ENCODE results near the gene FCRL4. TPM values are rescaled to one million over a fixed set of nuclear protein-coding genes. Genes with fewer than 3 reads are reported as not detected.

The FCRL4 gene
- polyA plus RNA-seq (2013, experiment 1 of 2) = not detected
- polyA plus RNA-seq (2013, experiment 2 of 2) = not detected

- no peak within 1 kb of the TSS for H3K9ac ChIP-seq (ENCODE audit: low read depth, low read length)
- H3K27ac ChIP-seq (ENCODE audit: low read depth, low read length) = no peak within 1 kb of the TSS
- no peaks in the 10 kb centered on the region for H3K4me1 ChIP-seq (ENCODE audit: insufficient read depth, low read length)
- H3K4me3 ChIP-seq (ENCODE audit: low read length) = no peak within 1 kb of the TSS
- H3K9me3 ChIP-seq (ENCODE audit: insufficient read depth, low read depth, low read length) = no peaks in the 10 kb centered on the region
- 96% methylated on average over 2 of the region's 2 CpGs for WGBS
- no peaks in the 10 kb centered on the region for H3K36me3 ChIP-seq (ENCODE audit: insufficient read depth, low read length)
- no peaks in the 10 kb centered on the region for H3K27me3 ChIP-seq (ENCODE audit: insufficient read depth, low read length)
These were observed at the start of gene FCRL4 for GRCh38 chr1:157597959-157598667. Gene FCRL4, minus strand, starts transcription at chr1:157598085. Its CDS starts 141 bp downstream, at chr1:157597944.

DNA sequence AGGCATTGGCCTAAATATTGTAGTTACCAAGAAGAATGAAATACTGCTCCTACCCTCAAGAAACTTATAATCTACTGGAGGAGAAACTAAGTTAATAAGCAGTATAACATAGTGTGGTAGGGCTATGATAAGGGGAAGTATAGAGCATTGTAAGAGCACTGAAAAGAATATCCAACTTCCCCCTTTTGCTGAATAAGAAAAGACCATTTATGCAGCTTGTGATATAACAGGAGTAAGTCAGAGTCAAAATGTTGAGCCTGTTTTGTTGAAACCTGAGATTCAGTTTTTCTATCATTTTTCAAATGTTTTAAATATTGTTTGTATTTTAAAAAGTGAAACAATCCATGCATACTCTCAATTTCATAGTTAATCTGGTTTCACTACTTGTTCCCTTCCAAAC, 48.3 kb upstream of the FCRL4 start:
- no peaks in the 10 kb centered on the region for H3K27me3 ChIP-seq (ENCODE audit: insufficient read depth, low read length)
- no peaks in the 10 kb centered on the region for H3K36me3 ChIP-seq (ENCODE audit: insufficient read depth, low read length)
- H3K9ac ChIP-seq (ENCODE audit: low read depth, low read length) = no peak overlapping the region
- peaks cover 4% of the 10 kb centered on the region; the same call in 1 of the 2 replicates for H3K4me1 ChIP-seq (ENCODE audit: insufficient read depth, low read length)
- H3K4me3 ChIP-seq (ENCODE audit: low read length) = no peak overlapping the region
- H3K27ac ChIP-seq (ENCODE audit: low read depth, low read length) = no peak overlapping the region
- no peaks in the 10 kb centered on the region for H3K9me3 ChIP-seq (ENCODE audit: insufficient read depth, low read depth, low read length)

DNA sequence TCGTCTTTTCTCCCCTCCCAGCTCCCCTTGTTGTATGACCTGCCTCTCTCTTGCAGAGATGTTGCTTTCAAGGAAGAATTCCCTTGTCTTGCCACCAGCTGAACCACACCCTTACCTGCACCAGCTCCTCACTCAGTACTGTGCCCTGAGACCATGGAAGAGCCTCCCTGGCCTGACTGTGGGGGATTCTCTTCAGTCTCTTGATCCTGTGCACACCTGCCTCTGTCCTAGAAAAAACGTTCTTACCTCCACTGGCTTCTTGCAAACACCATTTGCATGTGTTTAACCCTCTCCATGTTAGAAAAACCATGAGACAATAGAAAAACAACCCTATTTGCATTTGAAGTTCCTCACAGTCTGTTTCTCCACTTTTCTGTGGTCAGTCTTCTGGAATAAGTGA, 43.3 kb upstream of the FCRL4 start:
- H3K27ac ChIP-seq (ENCODE audit: low read depth, low read length) = peak overlapping the region; percentile 48; the same call in 1 of the 2 replicates
- no peak overlapping the region; the same call in 1 of the 2 replicates for H3K4me3 ChIP-seq (ENCODE audit: low read length)

DNA sequence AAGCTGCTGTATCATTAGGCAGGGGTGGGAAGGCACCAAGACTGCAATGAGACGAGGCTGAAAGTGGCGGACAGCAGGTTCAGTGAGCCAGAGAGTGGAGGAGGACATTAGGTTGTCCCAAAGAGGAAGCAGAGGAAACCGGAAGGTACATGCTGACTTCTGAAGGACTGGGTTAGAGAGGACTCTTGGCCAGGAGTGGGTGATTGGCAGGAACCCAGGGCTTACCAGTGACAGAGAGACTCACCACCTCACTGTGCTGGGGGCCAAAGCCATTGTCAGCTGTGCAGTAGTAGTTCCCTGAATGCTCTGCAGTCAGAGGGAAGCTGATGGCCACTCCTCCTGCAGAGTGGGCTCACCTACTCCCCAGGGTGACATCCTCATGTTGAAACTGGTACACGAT, 41.9 kb upstream of the FCRL4 start:
- no peaks in the 10 kb centered on the region for H3K36me3 ChIP-seq (ENCODE audit: insufficient read depth, low read length)
- no peaks in the 10 kb centered on the region for H3K9me3 ChIP-seq (ENCODE audit: insufficient read depth, low read depth, low read length)
- H3K4me3 ChIP-seq (ENCODE audit: low read length) = no peak overlapping the region
- no peak overlapping the region for H3K27ac ChIP-seq (ENCODE audit: low read depth, low read length)
- 69% methylated on average over 4 of the region's 4 CpGs for WGBS
- peaks cover 18% of the 10 kb centered on the region for H3K4me1 ChIP-seq (ENCODE audit: insufficient read depth, low read length)
- no peaks in the 10 kb centered on the region for H3K27me3 ChIP-seq (ENCODE audit: insufficient read depth, low read length)
- H3K9ac ChIP-seq (ENCODE audit: low read depth, low read length) = no peak overlapping the region

More for the DNA sequence above, 43.3 kb upstream of the FCRL4 start:
- H3K36me3 ChIP-seq (ENCODE audit: insufficient read depth, low read length) = no peaks in the 10 kb centered on the region
- H3K4me1 ChIP-seq (ENCODE audit: insufficient read depth, low read length) = peaks cover 18% of the 10 kb centered on the region
- no peaks in the 10 kb centered on the region for H3K9me3 ChIP-seq (ENCODE audit: insufficient read depth, low read depth, low read length)
- no peak overlapping the region for H3K9ac ChIP-seq (ENCODE audit: low read depth, low read length)
- H3K27me3 ChIP-seq (ENCODE audit: insufficient read depth, low read length) = no peaks in the 10 kb centered on the region
- 38% methylated on average over 2 of the region's 2 CpGs for WGBS

- no peaks in the 10 kb centered on the region for H3K9me3 ChIP-seq (ENCODE audit: insufficient read depth, low read depth, low read length)
- H3K4me3 ChIP-seq (ENCODE audit: low read length) = no peak overlapping the region
- H3K36me3 ChIP-seq (ENCODE audit: insufficient read depth, low read length) = no peaks in the 10 kb centered on the region
- H3K27ac ChIP-seq (ENCODE audit: low read depth, low read length) = no peak overlapping the region
- no peak overlapping the region for H3K9ac ChIP-seq (ENCODE audit: low read depth, low read length)
- H3K27me3 ChIP-seq (ENCODE audit: insufficient read depth, low read length) = no peaks in the 10 kb centered on the region
- 100% methylated on average over 1 of the region's 1 CpG for WGBS
- H3K4me1 ChIP-seq (ENCODE audit: insufficient read depth, low read length) = no peaks in the 10 kb centered on the region
These were observed 30.9 kb upstream of the FCRL4 start for GRCh38 chr1:157628773-157629172.

DNA sequence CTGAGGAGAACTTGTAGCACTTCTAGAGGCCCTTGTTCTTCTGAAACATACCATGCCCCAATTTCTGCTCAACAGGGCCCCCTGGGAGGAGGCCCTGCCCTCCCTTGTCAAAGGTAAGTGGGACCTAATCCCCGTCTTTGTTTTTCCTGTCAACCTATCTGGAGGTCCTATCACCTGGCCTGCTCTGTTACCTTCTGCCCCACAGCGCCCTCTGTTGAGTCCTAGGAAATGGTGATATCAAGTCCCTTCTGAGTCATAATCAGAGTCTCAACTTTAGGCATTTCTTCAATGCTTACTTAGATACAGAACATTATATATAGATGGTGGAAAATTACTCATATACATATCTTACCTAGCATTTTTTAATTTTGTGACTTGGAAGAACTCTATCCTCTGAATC, 28.2 kb upstream of the FCRL4 start:
- Histone ChIP-seq H3K9ac (ENCODE audit: low read depth, low read length) (no peak overlapping the region), H3K27me3 (ENCODE audit: insufficient read depth, low read length) (no peaks in the 10 kb centered on the region), H3K36me3 (ENCODE audit: insufficient read depth, low read length) (no peaks in the 10 kb centered on the region), H3K27ac (ENCODE audit: low read depth, low read length) (no peak overlapping the region), H3K4me3 (ENCODE audit: low read length) (no peak overlapping the region), H3K9me3 (ENCODE audit: insufficient read depth, low read depth, low read length) (no peaks in the 10 kb centered on the region), H3K4me1 (ENCODE audit: insufficient read depth, low read length) (no peaks in the 10 kb centered on the region)
- 61% methylated on average over 2 of the region's 2 CpGs for WGBS

- no peaks in the 10 kb centered on the region for H3K4me1 ChIP-seq (ENCODE audit: insufficient read depth, low read length)
- H3K27ac ChIP-seq (ENCODE audit: low read depth, low read length) = no peak overlapping the region
- 92% methylated on average over 2 of the region's 2 CpGs for WGBS
These were observed 26.6 kb upstream of the FCRL4 start for GRCh38 chr1:157624471-157624870.

DNA sequence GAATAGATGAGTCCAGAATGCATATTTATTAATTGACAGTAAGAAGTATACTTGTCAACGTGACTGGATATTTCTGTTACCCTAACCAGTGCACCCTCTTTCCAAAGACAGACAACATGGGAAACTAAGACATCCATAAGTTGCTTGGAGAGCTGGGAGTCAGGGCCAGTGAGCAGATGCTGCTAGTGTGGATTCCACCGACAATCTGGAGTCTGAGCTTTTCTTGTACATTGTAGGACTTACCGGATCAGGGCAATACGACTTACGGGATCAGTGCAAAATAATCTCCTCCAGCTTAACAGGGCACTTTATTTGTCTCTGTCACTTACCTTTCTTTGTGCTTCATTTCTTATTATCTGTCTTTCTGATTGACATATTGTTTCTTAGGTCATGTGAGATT, 24.6 kb upstream of the FCRL4 start:
- Histone ChIP-seq H3K4me3 (ENCODE audit: low read length) (no peak overlapping the region), H3K27ac (ENCODE audit: low read depth, low read length) (no peak overlapping the region), H3K9ac (ENCODE audit: low read depth, low read length) (no peak overlapping the region), H3K36me3 (ENCODE audit: insufficient read depth, low read length) (no peaks in the 10 kb centered on the region), H3K27me3 (ENCODE audit: insufficient read depth, low read length) (no peaks in the 10 kb centered on the region), H3K4me1 (ENCODE audit: insufficient read depth, low read length) (no peaks in the 10 kb centered on the region), H3K9me3 (ENCODE audit: insufficient read depth, low read depth, low read length) (no peaks in the 10 kb centered on the region)
- 95% methylated on average over 5 of the region's 5 CpGs for WGBS

More at GRCh38 chr1:157624471-157624870, 26.6 kb upstream of the FCRL4 start:
- H3K4me3 ChIP-seq (ENCODE audit: low read length) = no peak overlapping the region
- no peaks in the 10 kb centered on the region for H3K36me3 ChIP-seq (ENCODE audit: insufficient read depth, low read length)
- no peaks in the 10 kb centered on the region for H3K27me3 ChIP-seq (ENCODE audit: insufficient read depth, low read length)
- no peaks in the 10 kb centered on the region for H3K9me3 ChIP-seq (ENCODE audit: insufficient read depth, low read depth, low read length)
- no peak overlapping the region for H3K9ac ChIP-seq (ENCODE audit: low read depth, low read length)

- H3K9ac ChIP-seq (ENCODE audit: low read depth, low read length) = no peak overlapping the region
- no peaks in the 10 kb centered on the region for H3K27me3 ChIP-seq (ENCODE audit: insufficient read depth, low read length)
- no peaks in the 10 kb centered on the region for H3K4me1 ChIP-seq (ENCODE audit: insufficient read depth, low read length)
- no peak overlapping the region for H3K27ac ChIP-seq (ENCODE audit: low read depth, low read length)
- no peaks in the 10 kb centered on the region for H3K9me3 ChIP-seq (ENCODE audit: insufficient read depth, low read depth, low read length)
- WGBS = 91% methylated on average over 3 of the region's 3 CpGs
- no peak overlapping the region for H3K4me3 ChIP-seq (ENCODE audit: low read length)
- H3K36me3 ChIP-seq (ENCODE audit: insufficient read depth, low read length) = no peaks in the 10 kb centered on the region
These were observed 20.3 kb upstream of the FCRL4 start for GRCh38 chr1:157618190-157618589.

- H3K4me3 ChIP-seq (ENCODE audit: low read length) = no peak overlapping the region
- H3K4me1 ChIP-seq (ENCODE audit: insufficient read depth, low read length) = no peaks in the 10 kb centered on the region
- H3K27ac ChIP-seq (ENCODE audit: low read depth, low read length) = no peak overlapping the region
- no peaks in the 10 kb centered on the region for H3K9me3 ChIP-seq (ENCODE audit: insufficient read depth, low read depth, low read length)
- H3K9ac ChIP-seq (ENCODE audit: low read depth, low read length) = no peak overlapping the region
- H3K27me3 ChIP-seq (ENCODE audit: insufficient read depth, low read length) = no peaks in the 10 kb centered on the region
- no peaks in the 10 kb centered on the region for H3K36me3 ChIP-seq (ENCODE audit: insufficient read depth, low read length)
- WGBS = 100% methylated on average over 1 of the region's 1 CpG
These were observed 2.4 kb upstream of the FCRL4 start for GRCh38 chr1:157600236-157600635.

DNA sequence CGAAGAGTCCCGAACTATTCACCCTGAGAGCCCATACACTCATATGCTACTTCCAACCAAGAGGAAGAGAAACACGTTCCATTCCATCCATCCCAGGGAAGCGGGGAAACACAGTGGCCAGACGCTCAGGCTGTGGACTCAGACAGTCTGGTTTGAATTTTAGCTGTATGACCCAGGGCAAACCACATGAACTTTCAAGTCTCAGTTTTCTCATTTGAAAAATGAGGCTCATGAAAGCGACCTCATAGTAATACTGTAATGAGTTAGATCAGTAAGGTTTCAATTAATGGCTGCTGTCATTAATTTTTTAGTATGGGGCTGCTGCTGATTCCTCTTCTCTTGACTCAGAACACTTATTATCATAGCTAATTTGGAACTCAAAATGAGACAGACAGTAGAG, 1.5 kb downstream of the FCRL4 start:
- no peak overlapping the region for H3K4me3 ChIP-seq (ENCODE audit: low read length)
- H3K9ac ChIP-seq (ENCODE audit: low read depth, low read length) = no peak overlapping the region
- no peak overlapping the region for H3K27ac ChIP-seq (ENCODE audit: low read depth, low read length)
- WGBS = 96% methylated on average over 6 of the region's 6 CpGs
- no peaks in the 10 kb centered on the region for H3K36me3 ChIP-seq (ENCODE audit: insufficient read depth, low read length)
- no peaks in the 10 kb centered on the region for H3K9me3 ChIP-seq (ENCODE audit: insufficient read depth, low read depth, low read length)
- no peaks in the 10 kb centered on the region for H3K4me1 ChIP-seq (ENCODE audit: insufficient read depth, low read length)
- no peaks in the 10 kb centered on the region for H3K27me3 ChIP-seq (ENCODE audit: insufficient read depth, low read length)

- Histone ChIP-seq H3K9ac (ENCODE audit: low read depth, low read length) (no peak overlapping the region), H3K27ac (ENCODE audit: low read depth, low read length) (no peak overlapping the region), H3K9me3 (ENCODE audit: insufficient read depth, low read depth, low read length) (no peaks in the 10 kb centered on the region), H3K27me3 (ENCODE audit: insufficient read depth, low read length) (no peaks in the 10 kb centered on the region), H3K4me1 (ENCODE audit: insufficient read depth, low read length) (no peaks in the 10 kb centered on the region), H3K36me3 (ENCODE audit: insufficient read depth, low read length) (no peaks in the 10 kb centered on the region), H3K4me3 (ENCODE audit: low read length) (no peak overlapping the region)
- 94% methylated on average over 2 of the region's 2 CpGs for WGBS
These were observed 2.5 kb downstream of the FCRL4 start for GRCh38 chr1:157595356-157595755.
